ENCODE data around the gene CALML3.

The CALML3 gene

GRCh38 chr10:5492322-5492855, 32.4 kb upstream of the CALML3 start:
- DNase-seq = no peak

- DNase-seq = no peak
Measured at GRCh38 chr10:5492929-5493576, 31.7 kb upstream of the CALML3 start.

GRCh38 chr10:5493691-5494090, 31.1 kb upstream of the CALML3 start:
- no peak for DNase-seq

DNA sequence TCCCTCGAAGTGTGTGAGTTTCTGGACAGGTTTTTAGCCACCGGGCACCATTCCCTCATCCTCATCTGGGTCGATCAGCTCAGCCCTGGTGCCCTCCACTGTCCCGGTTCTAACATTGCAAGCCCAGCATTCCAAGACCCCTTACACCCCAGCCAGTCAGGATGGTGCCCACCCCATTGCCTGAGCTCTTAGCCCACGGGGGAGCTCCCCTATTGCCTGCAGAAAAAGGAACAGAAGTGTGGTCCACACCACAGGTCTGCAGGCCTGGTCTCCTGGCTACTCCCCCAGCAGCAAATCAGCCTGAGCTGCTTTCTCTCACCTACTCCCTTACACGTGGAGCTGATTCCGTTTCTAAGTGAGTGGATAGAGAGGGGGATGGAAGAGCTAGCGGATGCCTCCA, 30.1 kb upstream of the CALML3 start:
- no peak for DNase-seq

- DNase-seq = no peak
Measured at GRCh38 chr10:5496261-5497250, 28.2 kb upstream of the CALML3 start.

DNA sequence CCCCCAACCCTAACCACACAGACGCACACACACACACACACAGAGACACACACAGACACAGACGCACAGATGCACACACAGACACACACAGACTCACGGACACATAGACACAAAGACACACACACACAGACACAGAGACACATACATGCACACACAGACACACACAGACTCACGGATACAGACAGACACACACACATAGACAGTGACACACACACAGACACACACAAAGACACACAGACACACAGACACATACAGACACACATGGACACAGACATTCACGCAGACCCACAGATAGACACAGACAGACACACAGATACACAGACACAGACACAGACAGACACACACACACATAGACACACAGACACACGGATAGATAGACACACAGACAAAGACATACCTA, 27.5 kb upstream of the CALML3 start:
- no peak for DNase-seq

- no peak for DNase-seq
Measured at GRCh38 chr10:5497948-5498730, 26.6 kb upstream of the CALML3 start.

GRCh38 chr10:5498791-5499492, 25.8 kb upstream of the CALML3 start:
- no peak for DNase-seq

- no peak for DNase-seq
Measured at GRCh38 chr10:5499493-5500140, 25.1 kb upstream of the CALML3 start, which contains the start of gene CALML5. Gene CALML5, minus strand, starts transcription at chr10:5499570. Its CDS starts 132 bp downstream, at chr10:5499438.

GRCh38 chr10:5500162-5500670, 24.5 kb upstream of the CALML3 start:
- DNase-seq = no peak

DNA sequence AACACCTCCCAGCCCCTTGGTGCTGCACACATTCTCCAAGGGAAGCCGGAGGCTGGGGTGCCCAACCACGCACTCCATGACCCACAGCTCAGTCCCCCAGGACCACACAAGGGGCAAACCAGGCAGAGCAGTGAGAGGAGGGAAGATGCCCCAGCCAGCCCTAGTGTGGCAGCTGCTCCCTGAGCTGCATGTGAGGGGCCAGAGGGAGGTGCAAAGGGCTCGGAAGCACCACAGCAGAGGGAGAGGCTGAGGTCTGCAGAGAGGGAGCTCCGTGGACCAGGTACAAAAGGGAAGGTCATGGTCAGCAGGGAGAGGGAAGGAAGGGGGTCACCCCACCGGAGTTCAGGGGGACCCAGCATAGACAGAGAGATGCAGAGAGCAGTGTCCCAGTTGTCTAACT, 23.9 kb upstream of the CALML3 start:
- DNase-seq = no peak

- no peak for DNase-seq
Measured at GRCh38 chr10:5502061-5502521, 22.7 kb upstream of the CALML3 start.

GRCh38 chr10:5502571-5503476, 21.9 kb upstream of the CALML3 start:
- DNase-seq = no peak

DNA sequence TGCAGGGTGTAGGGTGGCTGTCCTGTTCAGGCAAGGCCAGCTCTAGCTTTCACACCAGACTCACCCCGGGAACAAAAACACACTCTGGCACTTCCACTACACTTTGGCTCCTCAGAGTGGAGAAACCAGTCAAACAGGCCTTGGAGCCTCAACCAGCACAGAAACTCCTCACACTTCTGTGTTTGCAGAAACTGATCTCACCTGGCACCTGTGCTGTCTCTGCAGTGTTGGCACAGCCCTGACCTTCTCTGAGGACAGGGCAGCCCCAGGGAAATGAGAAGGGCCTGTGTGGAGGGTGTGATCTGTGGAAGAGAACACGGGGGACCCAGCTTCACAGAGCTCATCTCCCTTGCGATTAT, 21.3 kb upstream of the CALML3 start:
- DNase-seq = no peak

GRCh38 chr10:5504146-5505072, 20.4 kb upstream of the CALML3 start:
- no peak for DNase-seq

GRCh38 chr10:5506246-5506645, 18.5 kb upstream of the CALML3 start:
- DNase-seq = no peak

DNA sequence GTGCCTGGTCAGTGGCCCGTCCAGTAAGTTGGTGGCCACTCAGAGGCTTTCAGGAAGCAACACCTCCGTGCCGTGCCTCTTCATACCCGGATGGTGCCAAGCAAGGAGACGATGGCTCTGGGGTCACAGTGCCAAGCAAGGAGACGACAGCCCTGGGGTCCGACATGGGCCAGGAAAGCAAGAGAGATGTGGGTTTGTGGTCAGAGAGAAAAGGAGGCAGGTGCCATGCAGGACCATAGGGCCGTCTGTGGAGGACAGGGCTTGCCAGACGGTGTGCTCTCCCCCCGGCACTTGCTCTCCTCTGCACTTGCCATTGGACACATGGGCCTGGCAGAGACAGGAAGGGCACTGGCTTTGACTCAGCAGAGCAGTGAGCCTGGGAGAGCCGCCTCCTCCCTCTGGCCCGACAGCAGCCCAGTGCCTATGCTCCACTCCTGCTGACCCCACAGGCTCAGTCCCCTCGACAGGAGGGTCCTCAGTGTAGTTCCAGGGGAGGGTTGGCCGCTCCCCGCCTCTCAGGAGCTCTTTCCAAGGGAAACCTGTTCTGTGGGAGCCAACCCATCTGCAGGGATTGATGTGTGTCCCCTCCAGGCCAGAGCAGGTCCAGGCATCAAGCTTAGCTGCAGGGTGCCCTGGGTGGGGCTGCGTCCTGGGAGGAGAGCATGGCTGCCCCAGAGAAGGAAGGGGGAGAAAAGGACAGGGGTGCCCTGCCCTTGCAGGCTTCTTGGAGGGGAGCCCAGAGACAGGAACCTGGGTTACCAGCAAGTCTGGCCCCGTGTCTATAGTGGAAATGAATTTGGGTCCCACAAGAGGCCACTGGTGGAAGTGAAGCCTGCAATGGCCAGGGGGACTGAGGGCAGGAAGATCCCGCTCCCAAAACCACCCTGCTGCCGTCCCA, 17.8 kb upstream of the CALML3 start:
- no peak for DNase-seq

DNA sequence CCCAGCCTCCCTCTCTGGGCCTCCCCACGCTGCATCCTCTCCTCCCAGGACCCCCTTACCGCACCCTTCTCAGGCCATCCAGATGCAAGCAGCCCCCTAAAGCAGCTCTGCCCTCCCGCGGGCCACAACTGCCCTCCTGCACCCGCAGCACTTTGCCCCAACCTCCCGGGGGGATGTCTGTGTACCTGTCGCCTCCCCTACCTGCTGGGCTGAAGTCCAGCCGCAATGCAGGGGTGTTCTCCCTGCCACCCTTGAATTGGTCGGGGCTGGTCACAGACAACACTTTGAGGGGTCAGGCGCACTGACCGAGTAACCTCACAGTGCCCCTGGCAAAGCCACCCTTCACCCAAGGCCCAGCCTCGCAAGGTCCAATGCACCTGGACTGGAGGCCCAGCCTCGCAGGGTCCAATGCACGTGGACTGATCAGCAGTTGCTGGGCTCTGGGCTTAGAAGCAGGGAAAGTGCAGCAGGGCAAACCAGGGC, 17.1 kb upstream of the CALML3 start:
- no peak for DNase-seq

Data from NCI-H187 (cell line).